C4-2B (cell line): ENCODE measurements around the gene ZNRF4.

Source experiments
- ZFX ChIP-seq: fragments of 450-650 bp; IDR thresholded peaks from 2 replicates; pipeline ENCODE4 v1.6.1; 2017
- TF ChIP-seq, protein P1 (sequence below): fragments of 450-650 bp; conservative IDR thresholded peaks from 2 replicates; pipeline ENCODE4 v1.5.1; 2017; ENCODE audit warnings: mild to moderate bottlenecking

DNA sequence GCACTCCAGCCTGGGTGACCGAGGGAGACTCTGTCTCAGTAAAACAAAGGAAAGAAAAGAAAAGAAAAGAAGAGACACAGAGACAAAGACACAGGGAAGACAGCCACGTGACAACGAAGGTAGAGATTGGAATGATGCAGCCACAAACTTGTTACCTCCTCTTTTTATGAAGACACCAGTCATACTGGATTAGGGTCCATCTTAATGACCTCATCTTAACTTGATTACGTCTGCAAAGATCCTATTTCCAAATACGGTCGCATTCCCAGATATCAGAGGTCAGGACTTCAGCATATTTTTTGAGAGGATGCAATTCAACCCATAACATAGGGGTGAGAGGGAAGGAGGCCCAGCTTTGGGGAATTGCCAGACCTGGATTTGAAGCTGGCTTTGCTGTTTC lies 4.1 kb downstream of the ZNRF4 start:
- TF ChIP-seq, protein P1, sequence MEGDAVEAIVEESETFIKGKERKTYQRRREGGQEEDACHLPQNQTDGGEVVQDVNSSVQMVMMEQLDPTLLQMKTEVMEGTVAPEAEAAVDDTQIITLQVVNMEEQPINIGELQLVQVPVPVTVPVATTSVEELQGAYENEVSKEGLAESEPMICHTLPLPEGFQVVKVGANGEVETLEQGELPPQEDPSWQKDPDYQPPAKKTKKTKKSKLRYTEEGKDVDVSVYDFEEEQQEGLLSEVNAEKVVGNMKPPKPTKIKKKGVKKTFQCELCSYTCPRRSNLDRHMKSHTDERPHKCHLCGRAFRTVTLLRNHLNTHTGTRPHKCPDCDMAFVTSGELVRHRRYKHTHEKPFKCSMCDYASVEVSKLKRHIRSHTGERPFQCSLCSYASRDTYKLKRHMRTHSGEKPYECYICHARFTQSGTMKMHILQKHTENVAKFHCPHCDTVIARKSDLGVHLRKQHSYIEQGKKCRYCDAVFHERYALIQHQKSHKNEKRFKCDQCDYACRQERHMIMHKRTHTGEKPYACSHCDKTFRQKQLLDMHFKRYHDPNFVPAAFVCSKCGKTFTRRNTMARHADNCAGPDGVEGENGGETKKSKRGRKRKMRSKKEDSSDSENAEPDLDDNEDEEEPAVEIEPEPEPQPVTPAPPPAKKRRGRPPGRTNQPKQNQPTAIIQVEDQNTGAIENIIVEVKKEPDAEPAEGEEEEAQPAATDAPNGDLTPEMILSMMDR, result no peak
- no peak for TF ChIP-seq ZFX
